ENCODE measurements around the gene SLC50A1. TPM values are rescaled to one million over a fixed set of nuclear protein-coding genes. Genes with fewer than 3 reads are reported as not detected.

Gene SLC50A1
- total RNA-seq, 1 experiment from 2014 or later, result 24.9 TPM

DNA sequence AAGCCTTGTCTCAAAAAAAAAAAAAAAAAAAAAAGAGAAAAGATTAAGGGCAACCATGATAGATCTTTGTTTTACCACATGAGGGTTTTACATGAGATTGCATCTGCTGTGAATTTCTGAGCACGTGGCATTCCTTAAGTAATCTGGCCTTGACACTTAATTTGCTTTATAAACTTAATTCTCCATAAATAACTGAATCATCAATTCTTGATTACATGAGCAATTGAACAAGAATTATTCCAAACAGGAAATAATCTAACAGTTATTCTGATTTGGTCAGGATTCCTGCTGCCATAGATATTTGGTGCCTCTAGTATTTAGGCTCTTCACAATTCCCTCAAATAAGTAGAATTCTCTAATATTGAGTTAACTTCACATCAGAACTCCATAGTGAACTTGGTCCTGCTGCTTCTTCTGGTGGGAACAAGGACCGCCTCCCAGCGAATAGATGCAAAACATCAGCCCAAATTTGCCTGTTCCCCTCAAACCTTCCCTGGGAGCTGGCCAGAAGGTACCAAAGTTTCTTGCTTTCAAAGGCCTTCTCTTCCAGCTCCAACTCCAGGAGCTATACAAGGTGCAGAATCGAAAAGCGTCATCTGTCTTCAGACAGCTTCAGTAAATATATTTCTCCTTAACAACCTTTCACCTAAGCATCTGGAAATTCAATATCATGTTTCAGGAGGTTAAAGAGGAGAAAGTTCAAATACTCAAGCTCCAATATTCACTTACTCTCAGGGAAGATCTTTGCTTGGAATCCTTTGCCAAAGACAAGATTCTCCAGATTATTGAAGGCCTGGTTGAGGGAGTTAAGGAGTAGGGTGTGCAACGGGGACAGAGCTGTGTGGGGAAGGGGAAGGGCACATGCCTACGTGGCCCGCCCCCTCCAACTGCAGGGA lies 36.4 kb downstream of the SLC50A1 start:
- H3K9me3 ChIP-seq (ENCODE audit: control insufficient read depth, low read depth, low read length), result no peaks in the 10 kb centered on the region
- no peak overlapping the region for H4K91ac ChIP-seq (ENCODE audit: insufficient read length, low read depth, low read length)
- H2AK5ac ChIP-seq (ENCODE audit: insufficient read length, low read length), result no peak overlapping the region
- H3K4me1 Mint-ChIP-seq, result peaks cover 26 to 38% of the 10 kb centered on the region in 2 experiments
- no peak overlapping the region for H2AFZ ChIP-seq (ENCODE audit: low read length)
- no peaks in the 10 kb centered on the region for H3K27me3 ChIP-seq (ENCODE audit: insufficient read depth, low read length)
- WGBS (ENCODE audit: extremely low coverage, insufficient read length, low lambda C conversion rate), result no CpG with 5 or more reads among the region's 8 CpGs
- H3T11ph ChIP-seq (ENCODE audit: low read length), result no peak overlapping the region
- no peaks in the 10 kb centered on the region; the same call in 1 of the 2 replicates for H3K79me2 ChIP-seq (ENCODE audit: insufficient read depth, low read length)
- peaks cover 22% of the 10 kb centered on the region for H3K23me2 ChIP-seq (ENCODE audit: insufficient read length, low read depth, low read length, poor library complexity, severe bottlenecking)
- no peak overlapping the region for H2BK20ac ChIP-seq (ENCODE audit: low read depth, low read length, poor library complexity, severe bottlenecking)
- H4K5ac ChIP-seq (ENCODE audit: insufficient read length, low read depth, low read length), result no peak overlapping the region
- peak overlapping the region; percentile 75 for H3K4me2 ChIP-seq (ENCODE audit: insufficient read depth, insufficient read length, low read length)
- no peak overlapping the region for H3K27ac ChIP-seq (ENCODE audit: insufficient read length, low read depth, low read length)
- no peak overlapping the region for H2BK15ac ChIP-seq (ENCODE audit: low read depth, low read length)
- H3K23ac ChIP-seq (ENCODE audit: insufficient read length, low read depth, low read length), result no peak overlapping the region
- TF ChIP-seq, protein P1, sequence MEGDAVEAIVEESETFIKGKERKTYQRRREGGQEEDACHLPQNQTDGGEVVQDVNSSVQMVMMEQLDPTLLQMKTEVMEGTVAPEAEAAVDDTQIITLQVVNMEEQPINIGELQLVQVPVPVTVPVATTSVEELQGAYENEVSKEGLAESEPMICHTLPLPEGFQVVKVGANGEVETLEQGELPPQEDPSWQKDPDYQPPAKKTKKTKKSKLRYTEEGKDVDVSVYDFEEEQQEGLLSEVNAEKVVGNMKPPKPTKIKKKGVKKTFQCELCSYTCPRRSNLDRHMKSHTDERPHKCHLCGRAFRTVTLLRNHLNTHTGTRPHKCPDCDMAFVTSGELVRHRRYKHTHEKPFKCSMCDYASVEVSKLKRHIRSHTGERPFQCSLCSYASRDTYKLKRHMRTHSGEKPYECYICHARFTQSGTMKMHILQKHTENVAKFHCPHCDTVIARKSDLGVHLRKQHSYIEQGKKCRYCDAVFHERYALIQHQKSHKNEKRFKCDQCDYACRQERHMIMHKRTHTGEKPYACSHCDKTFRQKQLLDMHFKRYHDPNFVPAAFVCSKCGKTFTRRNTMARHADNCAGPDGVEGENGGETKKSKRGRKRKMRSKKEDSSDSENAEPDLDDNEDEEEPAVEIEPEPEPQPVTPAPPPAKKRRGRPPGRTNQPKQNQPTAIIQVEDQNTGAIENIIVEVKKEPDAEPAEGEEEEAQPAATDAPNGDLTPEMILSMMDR (conservative IDR thresholded peaks at IDR 0.05), result no peak
- H2BK12ac ChIP-seq (ENCODE audit: insufficient read length, low read depth, low read length), result no peak overlapping the region
- peak overlapping the region; percentile 76 for H3K9ac ChIP-seq (ENCODE audit: extremely low read depth, insufficient read length, low read length)
- H3K14ac ChIP-seq (ENCODE audit: insufficient read depth, low read length), result no peak overlapping the region
- H4K8ac ChIP-seq (replicated peaks; ENCODE audit: insufficient read length, low read depth, low read length), result no peak overlapping the region
- H3K56ac ChIP-seq (ENCODE audit: insufficient read length, low read depth, low read length), result no peak overlapping the region
- H3K9me3 Mint-ChIP-seq, result no peaks in the 10 kb centered on the region
- H2BK120ac ChIP-seq (ENCODE audit: low read depth, low read length, poor library complexity, severe bottlenecking), result no peak overlapping the region
- H3K4me3 Mint-ChIP-seq, result peak overlapping the region; percentile 92 to 97
- peak overlapping the region; percentile 67 to 95 (median 67) for H3K27ac Mint-ChIP-seq
- H3K36me3 Mint-ChIP-seq (ENCODE audit: insufficient read depth in 1 of 3, low read depth in 3 of 3), result peaks cover 9 to 33% (median 25%) of the 10 kb centered on the region in 3 experiments
- H4K20me1 ChIP-seq (ENCODE audit: control insufficient read depth, insufficient read depth, insufficient read length), result no peaks in the 10 kb centered on the region
- H3K79me1 ChIP-seq (ENCODE audit: insufficient read depth, low read depth, low read length, poor library complexity, severe bottlenecking), result no peaks in the 10 kb centered on the region
- H3K18ac ChIP-seq (ENCODE audit: insufficient read length, low read depth, low read length), result no peak overlapping the region
- H3K4ac ChIP-seq (ENCODE audit: low read depth, low read length), result no peak overlapping the region
- DNase-seq, result no peak
- H2BK5ac ChIP-seq (ENCODE audit: insufficient read length, low read length), result no peak overlapping the region
- no peaks in the 10 kb centered on the region for H3K4me1 ChIP-seq (ENCODE audit: insufficient read depth, low read length)
- H3K27me3 Mint-ChIP-seq (ENCODE audit: low read depth), result no peaks in the 10 kb centered on the region; the same call in 1 of the 2 replicates
